Subcutaneous abdominal adipose tissue (tissue), 5 donors: Measurements from ENCODE around the gene RFPL3.

ENCODE experiments used
- H3K27ac ChIP-seq: one replicate; pipeline ENCODE4 v1.7.0; 2013; ENCODE audit warnings: low read depth, mild to moderate bottlenecking, inconsistent platforms, low read length, moderate library complexity
- H3K27me3 ChIP-seq, 5 donors: one replicate each; pipeline ENCODE4 v1.7.0; 2013; ENCODE audit warnings: low read length in 5 of 5, inconsistent platforms in 1 of 5; ENCODE audit not compliant: control insufficient read depth in 5 of 5, insufficient read depth in 4 of 5
- H3K36me3 ChIP-seq, 5 donors: one replicate each; pipeline ENCODE4 v1.7.0; 2013; ENCODE audit warnings: low read length in 5 of 5; ENCODE audit not compliant: control insufficient read depth in 5 of 5, insufficient read depth in 5 of 5
- H3K4me1 ChIP-seq, 5 donors: one replicate each; pipeline ENCODE4 v1.7.0; 2013; ENCODE audit warnings: low read length in 5 of 5, mild to moderate bottlenecking in 3 of 5, moderate library complexity in 1 of 5; ENCODE audit not compliant: control insufficient read depth in 5 of 5, insufficient read depth in 5 of 5
- H3K4me3 ChIP-seq, 5 donors: one replicate each; pipeline ENCODE4 v1.7.0; 2013; ENCODE audit warnings: low read length in 5 of 5, low read depth in 1 of 5
- H3K9ac ChIP-seq, 5 donors: one replicate each; pipeline ENCODE4 v1.7.0; 2013; ENCODE audit warnings: low read length in 5 of 5, mild to moderate bottlenecking in 4 of 5, moderate library complexity in 3 of 5
- H3K9me3 ChIP-seq, 5 donors: one replicate each; pipeline ENCODE4 v1.7.0; 2013; ENCODE audit warnings: low read length in 5 of 5; ENCODE audit not compliant: control insufficient read depth in 5 of 5
- donor health status: healthy.
- donor health status: healthy.
- donor health status: healthy.
- donor health status: healthy.
- donor health status: healthy.

RFPL3 gene

GRCh38 chr22:32404021-32404420 is 46.4 kb downstream of the RFPL3 start:
- Histone ChIP-seq H3K9ac (no peak overlapping the region), H3K27ac (no peak overlapping the region), H3K9me3 (no peaks in the 10 kb centered on the region), H3K27me3 (no peaks in the 10 kb centered on the region), H3K4me3 (no peak overlapping the region), H3K36me3 (peaks cover 61 to 96% (median 75%) of the 10 kb centered on the region in 5 donors), H3K4me1 (peaks cover 0 to 8% (median 0%) of the 10 kb centered on the region in 5 donors)

DNA sequence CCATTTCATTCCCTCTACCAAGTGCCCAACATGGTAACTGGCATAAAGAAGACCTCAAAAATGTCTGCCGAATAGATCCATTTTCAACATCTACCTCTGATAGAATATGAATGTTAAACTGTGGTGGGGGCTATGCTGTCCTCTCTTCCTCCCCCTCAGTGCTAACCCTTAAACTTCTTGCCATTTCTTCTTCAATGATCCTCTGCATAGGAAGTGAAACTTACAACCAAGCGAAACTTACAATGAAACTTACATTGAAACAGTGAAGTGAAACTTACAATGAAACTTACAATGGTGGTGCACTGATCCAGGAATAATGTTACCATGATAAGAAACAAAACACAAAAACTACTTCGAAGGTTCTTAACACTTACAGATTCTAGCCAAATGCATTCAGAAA is 49.6 kb downstream of the RFPL3 start:
- Histone ChIP-seq H3K36me3 (peaks cover 37 to 63% (median 43%) of the 10 kb centered on the region in 5 donors), H3K9me3 (no peaks in the 10 kb centered on the region), H3K4me3 (no peak overlapping the region), H3K27ac (no peak overlapping the region), H3K9ac (no peak overlapping the region), H3K4me1 (peaks cover 6 to 29% (median 20%) of the 10 kb centered on the region in 5 donors), H3K27me3 (no peaks in the 10 kb centered on the region)

- Histone ChIP-seq H3K27ac (no peak overlapping the region), H3K9me3 (no peaks in the 10 kb centered on the region), H3K27me3 (no peaks in the 10 kb centered on the region), H3K9ac (no peak overlapping the region), H3K36me3 (peaks cover 37 to 59% (median 43%) of the 10 kb centered on the region in 5 donors), H3K4me1 (peaks cover 6 to 32% (median 24%) of the 10 kb centered on the region in 5 donors), H3K4me3 (no peak overlapping the region)
Measured at GRCh38 chr22:32407936-32408335, 50.3 kb downstream of the RFPL3 start.

DNA sequence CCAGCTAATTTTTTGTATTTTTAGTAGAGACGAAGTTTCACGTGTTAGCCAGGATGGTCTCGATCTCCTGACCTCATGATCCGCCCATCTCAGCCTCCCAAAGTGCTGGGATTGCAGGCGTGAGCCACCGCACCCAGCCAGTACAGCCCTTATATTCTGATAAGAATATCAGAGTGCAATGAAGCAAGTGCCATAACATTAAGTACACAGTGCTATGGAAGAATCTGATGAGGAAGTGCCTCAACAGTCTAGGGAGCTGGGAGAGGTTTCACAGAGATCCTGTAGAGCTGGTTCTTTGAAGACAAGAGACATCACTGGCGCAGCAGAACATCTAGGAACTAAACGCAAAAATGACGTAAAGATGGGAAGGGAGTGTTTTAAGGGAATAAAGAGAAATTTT is 52.3 kb downstream of the RFPL3 start:
- Histone ChIP-seq H3K4me3 (no peak overlapping the region), H3K36me3 (peaks cover 28 to 38% (median 32%) of the 10 kb centered on the region in 5 donors), H3K9me3 (no peaks in the 10 kb centered on the region), H3K9ac (peak overlapping the region in 3 of 5 donors; percentile 90 to 98 (median 96)), H3K4me1 (peaks cover 6 to 32% (median 24%) of the 10 kb centered on the region in 5 donors), H3K27me3 (no peaks in the 10 kb centered on the region), H3K27ac (no peak overlapping the region)

- Histone ChIP-seq H3K36me3 (peaks cover 24 to 33% (median 28%) of the 10 kb centered on the region in 5 donors), H3K27ac (no peak overlapping the region), H3K27me3 (no peaks in the 10 kb centered on the region), H3K4me3 (peak overlapping the region; percentile 90 to 99 (median 98)), H3K4me1 (peaks cover 6 to 32% (median 24%) of the 10 kb centered on the region in 5 donors), H3K9ac (peak overlapping the region; percentile 90 to 98 (median 95)), H3K9me3 (no peaks in the 10 kb centered on the region)
Measured at GRCh38 chr22:32410459-32410858, 52.8 kb downstream of the RFPL3 start.
